ENCODE results near the gene CHRNB1.

DNA sequence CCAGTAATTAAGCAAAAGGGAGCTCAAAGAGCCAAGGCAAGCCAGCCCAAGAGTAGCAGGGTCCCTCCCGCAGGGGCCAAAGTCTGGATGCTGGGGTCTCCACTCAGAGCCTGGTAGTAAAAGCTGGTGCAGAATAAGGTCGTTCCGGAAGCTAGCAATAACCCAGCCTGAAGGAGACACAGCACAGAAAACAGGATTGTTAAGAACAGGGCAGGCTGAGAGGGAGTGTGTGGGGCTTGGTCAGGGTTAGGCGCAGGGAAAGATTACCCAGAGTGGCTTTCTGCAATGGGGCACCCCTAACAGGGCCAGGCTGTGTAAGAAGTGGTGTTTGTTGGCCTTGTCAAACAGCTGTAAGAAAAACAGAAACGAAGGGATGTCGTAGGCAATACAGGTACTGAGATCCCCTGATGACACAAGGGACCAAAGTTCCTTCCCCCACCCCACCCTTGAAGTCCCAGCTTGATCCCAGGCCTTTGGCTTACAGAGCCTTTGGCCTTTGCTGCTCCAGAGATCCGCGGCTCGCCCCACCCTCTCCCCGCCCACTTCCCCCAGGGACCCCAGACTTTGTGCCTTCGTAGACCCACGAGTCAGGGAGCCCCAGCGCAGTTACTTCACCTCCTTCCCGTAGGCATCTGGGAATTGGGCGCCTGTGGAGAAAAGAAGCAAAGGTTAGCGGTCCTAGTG is 41.7 kb upstream of the CHRNB1 start:
- TF ChIP-seq, protein P1, sequence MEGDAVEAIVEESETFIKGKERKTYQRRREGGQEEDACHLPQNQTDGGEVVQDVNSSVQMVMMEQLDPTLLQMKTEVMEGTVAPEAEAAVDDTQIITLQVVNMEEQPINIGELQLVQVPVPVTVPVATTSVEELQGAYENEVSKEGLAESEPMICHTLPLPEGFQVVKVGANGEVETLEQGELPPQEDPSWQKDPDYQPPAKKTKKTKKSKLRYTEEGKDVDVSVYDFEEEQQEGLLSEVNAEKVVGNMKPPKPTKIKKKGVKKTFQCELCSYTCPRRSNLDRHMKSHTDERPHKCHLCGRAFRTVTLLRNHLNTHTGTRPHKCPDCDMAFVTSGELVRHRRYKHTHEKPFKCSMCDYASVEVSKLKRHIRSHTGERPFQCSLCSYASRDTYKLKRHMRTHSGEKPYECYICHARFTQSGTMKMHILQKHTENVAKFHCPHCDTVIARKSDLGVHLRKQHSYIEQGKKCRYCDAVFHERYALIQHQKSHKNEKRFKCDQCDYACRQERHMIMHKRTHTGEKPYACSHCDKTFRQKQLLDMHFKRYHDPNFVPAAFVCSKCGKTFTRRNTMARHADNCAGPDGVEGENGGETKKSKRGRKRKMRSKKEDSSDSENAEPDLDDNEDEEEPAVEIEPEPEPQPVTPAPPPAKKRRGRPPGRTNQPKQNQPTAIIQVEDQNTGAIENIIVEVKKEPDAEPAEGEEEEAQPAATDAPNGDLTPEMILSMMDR (IDR thresholded peaks at IDR 0.05), result no peak
- TF ChIP-seq EZH2 (IDR thresholded peaks at IDR 0.05), result no peak
